SK-N-SH (cell line): Measurements from ENCODE around the gene CCR4.

Experiments
- CHD2 ChIP-seq: fragments of 150-350 bp; IDR thresholded peaks from 2 replicates; pipeline ENCODE4 v1.6.1; 2018; ENCODE audit warnings: low read length; ENCODE audit not compliant: partially characterized antibody
- CTCF ChIP-seq: fragments of 200-600 bp; sonication (generic); IDR thresholded peaks from 2 replicates; pipeline ENCODE4 v1.6.1; 2017; ENCODE audit warnings: antibody characterized with exemption, mild to moderate bottlenecking, moderate library complexity
- EP300 ChIP-seq, 2 experiments: IDR thresholded peaks; 2 replicates each; pipeline versions ENCODE4 v1.4.0 to v1.6.1; 2012; ENCODE audit warnings: borderline replicate concordance in 1 of 2, low read depth in 1 of 2, low read length in 1 of 2
- FOXJ3 ChIP-seq: sonication (generic); formaldehyde crosslinking; IDR thresholded peaks from 2 replicates; pipeline ENCODE4 v1.5.1; 2020; ENCODE audit warnings: mild to moderate bottlenecking, missing genetic modification reagents
- MXI1 ChIP-seq: IDR thresholded peaks from 2 replicates; pipeline ENCODE4 v1.6.1; 2012; ENCODE audit warnings: mild to moderate bottlenecking, low read depth, low read length, improper control_type of control experiment
- REST ChIP-seq: IDR thresholded peaks from 2 replicates; pipeline ENCODE4 v1.6.1; 2012; ENCODE audit warnings: mild to moderate bottlenecking, low read depth, low read length, moderate library complexity
- SIN3A ChIP-seq: IDR thresholded peaks from 2 replicates; pipeline ENCODE4 v1.6.1; 2012; ENCODE audit warnings: low read depth, mild to moderate bottlenecking, low read length, moderate library complexity, borderline replicate concordance
- TAF1 ChIP-seq: IDR thresholded peaks from 2 replicates; pipeline ENCODE4 v1.6.1; 2012; ENCODE audit warnings: low read depth, mild to moderate bottlenecking, low read length, moderate library complexity, borderline replicate concordance
- YY1 ChIP-seq: IDR thresholded peaks from 2 replicates; pipeline ENCODE4 v1.4.0; 2012; ENCODE audit warnings: low read depth, mild to moderate bottlenecking
- TF ChIP-seq, protein P1 (sequence below): IDR thresholded peaks from 2 replicates; pipeline ENCODE4; 2012

- TF ChIP-seq CTCF (no peak), FOXJ3 (CRISPR knock-in tag) (no peak), REST (no peak), SIN3A (no peak), YY1 (no peak), CHD2 (no peak), TAF1 (no peak), MXI1 (no peak), EP300 (IDR thresholded peaks at IDR 0.05; ENCODE audit: borderline replicate concordance in 1 of 2, low read depth in 1 of 2, low read length in 1 of 2) (no peak)
- TF ChIP-seq, protein P1, sequence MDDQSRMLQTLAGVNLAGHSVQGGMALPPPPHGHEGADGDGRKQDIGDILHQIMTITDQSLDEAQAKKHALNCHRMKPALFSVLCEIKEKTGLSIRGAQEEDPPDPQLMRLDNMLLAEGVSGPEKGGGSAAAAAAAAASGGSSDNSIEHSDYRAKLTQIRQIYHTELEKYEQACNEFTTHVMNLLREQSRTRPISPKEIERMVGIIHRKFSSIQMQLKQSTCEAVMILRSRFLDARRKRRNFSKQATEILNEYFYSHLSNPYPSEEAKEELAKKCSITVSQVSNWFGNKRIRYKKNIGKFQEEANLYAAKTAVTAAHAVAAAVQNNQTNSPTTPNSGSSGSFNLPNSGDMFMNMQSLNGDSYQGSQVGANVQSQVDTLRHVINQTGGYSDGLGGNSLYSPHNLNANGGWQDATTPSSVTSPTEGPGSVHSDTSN, result no peak
Measured at GRCh38 chr3:32913790-32914446, 37.5 kb upstream of the CCR4 start.
